Measurements from ENCODE around the gene AJM1. TPM values are rescaled to one million over a fixed set of nuclear protein-coding genes. Genes with fewer than 3 reads are reported as not detected.
"Not testable (repeated sequence)": the region's sequence is repeated elsewhere in the genome, so short reads cannot be mapped to it uniquely, and the experiment has no call there.

The AJM1 gene
- polyA plus RNA-seq, 2 of the 4 experiments (the other 2 are of a cell fraction): 0.76 to 3.0 TPM

- H3K4me1 ChIP-seq: peaks cover 30% of the 10 kb centered on the region
- H3K4me3 ChIP-seq: no peak overlapping the region
- WGBS (ENCODE audit: missing lambda C conversion rate): 89% methylated on average over 6 of the region's 6 CpGs
- no peak overlapping the region for H3K27ac ChIP-seq
- POLR2A ChIA-PET: no interaction called here
- TF ChIP-seq HOXB5 (CRISPR knock-in tag; IDR thresholded peaks at IDR 0.05) (no peak), ZSCAN20 (CRISPR knock-in tag; IDR thresholded peaks at IDR 0.05) (no peak), ATOH8 (CRISPR knock-in tag; IDR thresholded peaks at IDR 0.05; ENCODE audit: low read depth) (no peak), EHF (CRISPR knock-in tag; IDR thresholded peaks at IDR 0.05) (no peak), RNF2 (IDR thresholded peaks at IDR 0.05; ENCODE audit: borderline replicate concordance, low read depth) (no peak)
- FAIRE-seq (no peak), ATAC-seq (no peak), DNase-seq (ENCODE audit: low read depth in 1 of 2, low spot score in 1 of 2) (no peak)
- CTCF ChIA-PET: interaction anchor here (0.6 to 9.9 kb wide), 7 partner anchors 10 to 70 kb away, joined by 3 to 110 read pairs (median 3); partner anchors contain the start of gene TMEM141
- no peak overlapping the region for H3K4me2 ChIP-seq
- H3K9me3 ChIP-seq: no peaks in the 10 kb centered on the region
These were observed 40.0 kb upstream of the AJM1 start for GRCh38 chr9:136802321-136802720.

- not testable (repeated sequence) for FAIRE-seq; DNase-seq (ENCODE audit: low read depth in 1 of 2, low spot score in 1 of 2)
- CTCF ChIA-PET: interaction anchor here (1.0 to 9.9 kb wide), 6 partner anchors 11 to 226 kb away, joined by 3 to 110 read pairs (median 4); partner anchors contain the start of gene TMEM141
These were observed 39.2 kb upstream of the AJM1 start for GRCh38 chr9:136803009-136803550.

GRCh38 chr9:136803551-136804508 is 38.4 kb upstream of the AJM1 start:
- Histone ChIP-seq H3K4me1 (peaks cover 27% of the 10 kb centered on the region), H3K4me2 (no peak overlapping the region), H3K27ac (no peak overlapping the region), H3K4me3 (no peak overlapping the region), H3K9me3 (no peaks in the 10 kb centered on the region)
- CTCF ChIA-PET: interaction anchor here (0.8 to 9.9 kb wide), 8 partner anchors 11 to 264 kb away, joined by 3 to 110 read pairs (median 5); partner anchors contain the start of gene TMEM141
- ATAC-seq (no peak), FAIRE-seq (no peak), DNase-seq (ENCODE audit: low read depth in 1 of 2, low spot score in 1 of 2) (no peak)
- TF ChIP-seq HMGXB4 (CRISPR knock-in tag; IDR thresholded peaks at IDR 0.05; ENCODE audit: borderline replicate concordance) (no peak), FOSL2 (IDR thresholded peaks at IDR 0.05) (no peak), FOSL2 (CRISPR knock-in tag; IDR thresholded peaks at IDR 0.05) (no peak), POLR2A (IDR thresholded peaks at IDR 0.05; ENCODE audit: low read length) (no peak), ZFP36 (IDR thresholded peaks at IDR 0.05; ENCODE audit: borderline replicate concordance, partially characterized antibody) (no peak), HOXB5 (CRISPR knock-in tag; IDR thresholded peaks at IDR 0.05) (no peak), CEBPB (IDR thresholded peaks at IDR 0.05) (no peak), REST (IDR thresholded peaks at IDR 0.05) (no peak)
- POLR2A ChIA-PET: no interaction called here
- 90% methylated on average over 22 of the region's 22 CpGs for WGBS (ENCODE audit: missing lambda C conversion rate)

More at GRCh38 chr9:136803009-136803550, 39.2 kb upstream of the AJM1 start:
- H3K4me2 ChIP-seq, H3K4me3 ChIP-seq, ATAC-seq, H3K27ac ChIP-seq, H3K9me3 ChIP-seq, POLR2A ChIA-PET: not testable (repeated sequence)
- 100% methylated on average over 2 of the region's 9 CpGs for WGBS (ENCODE audit: missing lambda C conversion rate)
- H3K4me1 ChIP-seq: peaks cover 30% of the 10 kb centered on the region
